Esophagus (tissue), 2 donors: ENCODE results near the gene WDHD1. TPM values are rescaled to one million over a fixed set of nuclear protein-coding genes. Genes with fewer than 3 reads are reported as not detected.

Source experiments
- H3K27ac ChIP-seq, 2 donors: one replicate each; pipeline ENCODE4 v1.5.1; 2013; ENCODE audit warnings: low read depth in 2 of 2, mild to moderate bottlenecking in 2 of 2, inconsistent platforms in 1 of 2, low read length in 1 of 2, moderate library complexity in 1 of 2
- H3K27me3 ChIP-seq, 2 donors: one replicate each; pipeline ENCODE4 v1.6.1; 2013; ENCODE audit warnings: low read length in 2 of 2, control low read depth in 1 of 2, mild to moderate bottlenecking in 1 of 2; ENCODE audit not compliant: insufficient read depth in 2 of 2, control insufficient read depth in 1 of 2
- H3K36me3 ChIP-seq, 2 donors: one replicate each; pipeline ENCODE4 v1.6.1; 2013; ENCODE audit warnings: low read length in 1 of 2; ENCODE audit not compliant: control insufficient read depth in 2 of 2, insufficient read depth in 2 of 2
- H3K4me1 ChIP-seq, 2 donors: one replicate each; pipeline ENCODE4 v1.6.1; 2013; ENCODE audit warnings: low read length in 1 of 2; ENCODE audit not compliant: control insufficient read depth in 2 of 2, insufficient read depth in 2 of 2
- H3K4me3 ChIP-seq, 2 donors: one replicate each; pipeline ENCODE4 v1.5.1; 2013; ENCODE audit warnings: low read length in 2 of 2, mild to moderate bottlenecking in 2 of 2, low read depth in 1 of 2, moderate library complexity in 1 of 2
- H3K9me3 ChIP-seq, 2 donors: one replicate each; pipeline ENCODE4 v1.6.1; 2013; ENCODE audit warnings: mild to moderate bottlenecking in 2 of 2, low read depth in 1 of 2, low read length in 1 of 2, moderate library complexity in 1 of 2; ENCODE audit not compliant: control insufficient read depth in 2 of 2, insufficient read depth in 1 of 2
- WGBS, 2 donors: extraction: QIAGEN DNeasy Blood & Tissue Kit; methylation state at CpG; one replicate each; pipeline ENCODE4 v1.1.7; 2013; 5-methylcytosine and 5-hydroxymethylcytosine counted together
- polyA plus RNA-seq, 2 donors: library from polyadenylated mRNA; stranded (reverse); fragments of 200-250 nt; gene quantifications; one replicate each; pipeline ENCODE4 v1.2.3, GENCODE V29; 2013
- donor health status: healthy with polysubstance abuse.
- donor health status: Bipolar disorder and iron deficiency.

The WDHD1 gene, protein sequence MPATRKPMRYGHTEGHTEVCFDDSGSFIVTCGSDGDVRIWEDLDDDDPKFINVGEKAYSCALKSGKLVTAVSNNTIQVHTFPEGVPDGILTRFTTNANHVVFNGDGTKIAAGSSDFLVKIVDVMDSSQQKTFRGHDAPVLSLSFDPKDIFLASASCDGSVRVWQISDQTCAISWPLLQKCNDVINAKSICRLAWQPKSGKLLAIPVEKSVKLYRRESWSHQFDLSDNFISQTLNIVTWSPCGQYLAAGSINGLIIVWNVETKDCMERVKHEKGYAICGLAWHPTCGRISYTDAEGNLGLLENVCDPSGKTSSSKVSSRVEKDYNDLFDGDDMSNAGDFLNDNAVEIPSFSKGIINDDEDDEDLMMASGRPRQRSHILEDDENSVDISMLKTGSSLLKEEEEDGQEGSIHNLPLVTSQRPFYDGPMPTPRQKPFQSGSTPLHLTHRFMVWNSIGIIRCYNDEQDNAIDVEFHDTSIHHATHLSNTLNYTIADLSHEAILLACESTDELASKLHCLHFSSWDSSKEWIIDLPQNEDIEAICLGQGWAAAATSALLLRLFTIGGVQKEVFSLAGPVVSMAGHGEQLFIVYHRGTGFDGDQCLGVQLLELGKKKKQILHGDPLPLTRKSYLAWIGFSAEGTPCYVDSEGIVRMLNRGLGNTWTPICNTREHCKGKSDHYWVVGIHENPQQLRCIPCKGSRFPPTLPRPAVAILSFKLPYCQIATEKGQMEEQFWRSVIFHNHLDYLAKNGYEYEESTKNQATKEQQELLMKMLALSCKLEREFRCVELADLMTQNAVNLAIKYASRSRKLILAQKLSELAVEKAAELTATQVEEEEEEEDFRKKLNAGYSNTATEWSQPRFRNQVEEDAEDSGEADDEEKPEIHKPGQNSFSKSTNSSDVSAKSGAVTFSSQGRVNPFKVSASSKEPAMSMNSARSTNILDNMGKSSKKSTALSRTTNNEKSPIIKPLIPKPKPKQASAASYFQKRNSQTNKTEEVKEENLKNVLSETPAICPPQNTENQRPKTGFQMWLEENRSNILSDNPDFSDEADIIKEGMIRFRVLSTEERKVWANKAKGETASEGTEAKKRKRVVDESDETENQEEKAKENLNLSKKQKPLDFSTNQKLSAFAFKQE
- polyA plus RNA-seq, result 1 to 10 TPM; 2.2 to 2.5 TPM

DNA sequence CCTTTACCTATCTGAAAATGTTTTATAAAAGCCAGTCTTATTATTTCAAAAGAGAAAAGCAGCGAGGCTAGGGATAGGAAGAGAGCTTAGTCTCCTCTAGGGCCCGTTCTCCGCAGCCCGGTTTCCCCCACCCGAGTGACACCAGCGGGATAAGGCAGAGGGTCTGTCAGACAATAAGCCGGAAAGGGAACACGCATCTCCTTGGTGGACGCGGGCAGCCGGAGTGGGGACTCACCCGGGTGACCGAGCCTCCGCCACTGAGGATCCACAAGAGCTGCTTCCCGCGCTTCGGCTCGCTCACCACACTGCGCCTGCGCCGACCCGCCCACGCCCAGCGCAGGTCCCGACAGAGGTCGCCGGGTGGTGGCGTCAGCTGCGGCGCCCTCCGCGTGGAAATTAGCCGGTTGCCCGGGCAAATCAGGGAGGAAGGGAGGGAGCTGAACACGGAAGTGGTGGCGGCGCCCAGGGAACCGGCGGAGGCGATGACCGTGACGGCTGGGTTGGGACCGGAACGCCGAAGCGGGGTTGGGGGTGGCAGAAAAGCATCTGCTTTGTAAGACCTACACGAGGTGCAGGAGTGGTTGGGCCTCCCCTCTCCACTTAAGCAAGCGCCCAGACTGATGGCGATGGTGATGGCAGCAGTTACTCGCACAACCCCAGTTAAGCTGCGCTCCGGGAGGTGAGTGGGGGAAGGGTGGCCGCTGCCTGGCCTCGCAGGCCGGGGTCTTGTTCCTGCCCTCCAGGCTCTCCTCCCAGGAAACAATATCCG is at the start of gene WDHD1, which contains the start of gene SOCS4:
Gene WDHD1, minus strand, starts transcription at position 307 of the 769 bp plus-strand sequence. CDS start 312 bp downstream, outside the sequence.
Gene SOCS4, plus strand, starts transcription at position 444 of the 769 bp plus-strand sequence. CDS start 15,806 bp downstream, outside the sequence.
- H3K36me3 ChIP-seq, result no peaks in the 10 kb centered on the region
- no peaks in the 10 kb centered on the region for H3K27me3 ChIP-seq
- no peaks in the 10 kb centered on the region for H3K9me3 ChIP-seq
- 0% methylated on average over 56 of the region's 56 CpGs for WGBS, 2 donors
- H3K4me3 ChIP-seq, result peak within 1 kb of the TSS; percentile 75 to 80
- no peaks in the 10 kb centered on the region for H3K4me1 ChIP-seq
- H3K27ac ChIP-seq, result peak within 1 kb of the TSS; percentile 76 to 91

DNA sequence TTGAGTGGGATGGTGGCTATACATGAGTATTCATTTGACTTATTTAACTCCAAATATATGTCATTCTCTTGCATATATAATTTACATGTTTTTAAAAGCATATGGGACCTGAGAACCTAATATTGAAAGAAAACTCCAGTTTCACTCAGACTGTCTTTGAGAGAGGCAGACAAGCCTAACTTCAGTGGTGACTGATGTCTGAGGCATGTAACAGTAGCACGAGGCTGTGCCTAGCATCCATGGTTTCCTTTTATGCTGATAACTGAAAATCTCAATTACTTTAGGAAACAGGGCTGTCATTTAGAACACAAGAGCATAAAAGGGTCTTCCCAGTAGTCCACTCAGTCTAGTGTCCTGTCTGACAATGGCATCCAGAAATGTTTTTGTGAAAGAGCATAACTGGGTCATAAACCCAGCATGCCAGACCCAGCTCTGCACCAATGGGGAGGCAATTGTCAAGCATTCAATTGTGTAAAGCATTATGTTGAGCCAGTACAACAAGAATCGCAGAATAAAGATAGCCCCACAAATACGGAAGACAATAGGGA is 48.8 kb upstream of the WDHD1 start:
- Histone ChIP-seq H3K27ac (no peak overlapping the region), H3K27me3 (no peaks in the 10 kb centered on the region), H3K4me3 (no peak overlapping the region), H3K9me3 (no peaks in the 10 kb centered on the region), H3K4me1 (peaks cover 0 to 3% of the 10 kb centered on the region in 2 donors), H3K36me3 (no peaks in the 10 kb centered on the region)
- WGBS, 2 donors, result 86% methylated on average over 3 of the region's 3 CpGs

DNA sequence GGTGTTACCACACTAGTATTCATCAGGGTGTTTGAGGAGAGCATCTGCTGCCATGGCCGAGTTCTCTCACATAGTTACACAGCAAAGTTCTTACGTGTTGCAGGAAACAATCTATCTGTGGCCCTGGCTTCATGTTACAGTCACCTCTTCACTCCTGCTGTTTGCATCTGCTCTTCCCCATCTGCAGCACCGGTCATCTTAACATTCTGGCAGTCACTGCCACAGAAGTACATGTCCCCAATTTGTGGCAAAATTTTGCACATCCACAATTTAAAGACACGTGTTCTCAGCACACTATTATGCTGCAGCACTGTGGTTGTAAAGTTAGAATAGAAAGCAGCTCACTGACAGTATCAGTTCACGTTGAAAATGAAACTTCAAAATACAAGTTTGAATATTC is 47.8 kb upstream of the WDHD1 start:
- 23 to 27% methylated on average over 5 of the region's 5 CpGs for WGBS, 2 donors
- H3K27ac ChIP-seq, result peak overlapping the region in 1 of 2 donors; percentile 31

DNA sequence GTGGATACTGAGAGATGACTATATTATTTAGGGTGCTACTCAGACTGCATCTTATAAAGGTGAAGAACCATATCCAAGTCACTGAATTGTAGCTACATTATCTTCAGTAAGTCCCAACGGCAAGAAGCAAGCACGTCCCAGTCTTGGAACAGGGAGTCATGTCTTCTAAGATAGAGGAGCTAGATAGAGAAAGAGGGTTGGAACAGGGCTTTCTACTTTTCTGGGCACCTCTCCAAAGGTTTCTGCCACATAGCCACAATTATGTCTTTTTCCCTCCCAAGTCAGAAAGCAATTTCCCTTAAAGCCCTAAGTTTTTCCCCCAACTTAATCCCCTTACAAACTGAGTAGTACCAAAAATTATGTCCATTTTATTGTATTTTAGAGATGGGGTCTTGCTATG is 47.0 kb upstream of the WDHD1 start:
- 32 to 35% methylated on average over 2 of the region's 2 CpGs for WGBS, 2 donors
- Histone ChIP-seq H3K27ac (no peak overlapping the region), H3K9me3 (no peaks in the 10 kb centered on the region), H3K4me1 (peaks cover 0 to 3% of the 10 kb centered on the region in 2 donors), H3K36me3 (no peaks in the 10 kb centered on the region), H3K4me3 (no peak overlapping the region), H3K27me3 (no peaks in the 10 kb centered on the region)

More for the DNA sequence above, 47.8 kb upstream of the WDHD1 start:
- H3K9me3 ChIP-seq, result no peaks in the 10 kb centered on the region
- H3K4me3 ChIP-seq, result no peak overlapping the region
- H3K4me1 ChIP-seq, result peaks cover 0 to 3% of the 10 kb centered on the region in 2 donors
- no peaks in the 10 kb centered on the region for H3K27me3 ChIP-seq
- H3K36me3 ChIP-seq, result no peaks in the 10 kb centered on the region

DNA sequence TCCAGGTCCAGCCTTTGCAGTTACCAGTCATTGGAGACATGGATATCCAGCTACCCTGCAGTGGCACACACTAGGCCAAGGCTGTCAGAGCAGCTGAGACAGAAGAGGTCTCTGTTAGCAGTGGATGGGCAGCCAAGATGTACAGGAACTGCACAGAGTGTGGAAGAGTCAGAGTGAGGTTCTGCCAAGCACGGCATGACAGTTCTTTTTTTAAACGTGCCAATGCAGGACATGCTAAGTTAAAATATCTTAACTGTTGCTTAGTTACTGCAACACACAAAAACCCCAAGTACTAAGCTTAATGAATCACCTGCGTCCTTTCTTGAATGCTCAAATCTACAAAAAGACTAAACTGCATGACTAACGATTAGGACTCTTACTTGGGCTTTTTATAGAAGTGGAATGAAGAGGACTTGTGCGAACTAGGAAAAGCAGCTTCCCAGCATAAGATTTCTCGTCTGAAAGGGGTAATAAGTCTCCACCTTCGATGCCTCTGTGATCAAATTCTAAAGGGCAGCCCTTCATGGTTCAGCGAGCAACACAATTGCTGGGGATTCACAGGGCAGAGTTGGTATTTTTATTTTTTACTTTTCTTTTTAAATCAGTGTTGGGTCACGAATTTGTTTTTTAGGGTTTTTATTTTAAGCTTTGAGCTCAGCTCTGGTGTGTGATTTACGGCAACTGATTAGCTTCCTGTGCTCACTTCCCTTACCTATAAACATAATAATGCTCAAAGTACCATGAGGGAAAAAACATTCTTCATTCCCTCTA is 45.2 kb upstream of the WDHD1 start:
- Histone ChIP-seq H3K36me3 (no peaks in the 10 kb centered on the region), H3K27me3 (no peaks in the 10 kb centered on the region), H3K9me3 (no peaks in the 10 kb centered on the region), H3K4me3 (no peak overlapping the region), H3K4me1 (peaks cover 0 to 3% of the 10 kb centered on the region in 2 donors), H3K27ac (peak overlapping the region; percentile 83)
- 14 to 29% methylated on average over 10 of the region's 10 CpGs for WGBS, 2 donors

DNA sequence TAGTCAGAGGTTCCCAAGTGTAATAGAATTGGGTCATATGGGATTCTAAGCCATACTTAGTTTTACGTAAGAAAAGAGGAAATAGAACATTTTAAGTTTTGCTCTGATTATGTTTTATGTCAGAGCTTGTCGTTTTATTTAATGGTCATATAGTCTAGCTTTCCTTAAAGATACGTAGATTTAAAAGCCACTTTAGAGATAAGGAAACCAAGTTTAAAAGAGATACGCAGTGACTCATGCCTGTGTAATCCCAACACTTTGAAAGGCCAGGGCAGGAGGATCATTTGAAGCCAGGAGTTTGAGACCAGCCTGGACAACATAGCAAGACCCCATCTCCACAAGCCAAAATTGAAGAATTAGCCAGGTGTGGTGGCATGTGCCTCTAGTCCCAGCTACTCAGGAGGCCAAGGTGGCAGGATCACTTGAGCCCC is 44.1 kb upstream of the WDHD1 start:
- Histone ChIP-seq H3K4me3 (no peak overlapping the region), H3K9me3 (no peaks in the 10 kb centered on the region), H3K4me1 (peaks cover 0 to 3% of the 10 kb centered on the region in 2 donors), H3K36me3 (no peaks in the 10 kb centered on the region), H3K27ac (peak overlapping the region in 1 of 2 donors; percentile 27), H3K27me3 (no peaks in the 10 kb centered on the region)
- 68 to 84% methylated on average over 4 of the region's 4 CpGs for WGBS, 2 donors

DNA sequence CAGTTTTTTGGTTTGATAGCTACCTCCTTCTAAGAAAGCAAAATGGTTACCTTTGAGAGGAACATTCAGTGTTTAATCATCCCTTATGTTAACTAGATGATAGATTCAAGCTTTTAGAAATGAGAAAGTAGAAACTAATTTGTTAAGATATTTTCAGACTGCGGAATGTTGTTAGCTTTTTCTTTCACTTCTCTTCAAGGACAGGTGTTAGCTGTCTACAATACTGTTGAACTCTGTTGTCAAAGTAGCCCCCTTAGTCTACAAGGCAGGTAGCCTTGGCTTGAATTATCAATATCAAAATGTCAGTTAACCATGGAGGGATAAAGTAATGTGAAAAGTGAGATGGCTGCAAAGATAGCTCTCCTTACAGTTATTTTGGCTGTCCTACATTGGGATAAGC is 39.3 kb upstream of the WDHD1 start:
- WGBS, 2 donors, result 92 to 100% methylated on average over 1 of the region's 1 CpG
- no peaks in the 10 kb centered on the region for H3K4me1 ChIP-seq
- H3K27me3 ChIP-seq, result no peaks in the 10 kb centered on the region
- H3K9me3 ChIP-seq, result no peaks in the 10 kb centered on the region
- H3K36me3 ChIP-seq, result peaks cover 8 to 9% of the 10 kb centered on the region in 2 donors
- H3K4me3 ChIP-seq, result no peak overlapping the region
- H3K27ac ChIP-seq, result no peak overlapping the region

DNA sequence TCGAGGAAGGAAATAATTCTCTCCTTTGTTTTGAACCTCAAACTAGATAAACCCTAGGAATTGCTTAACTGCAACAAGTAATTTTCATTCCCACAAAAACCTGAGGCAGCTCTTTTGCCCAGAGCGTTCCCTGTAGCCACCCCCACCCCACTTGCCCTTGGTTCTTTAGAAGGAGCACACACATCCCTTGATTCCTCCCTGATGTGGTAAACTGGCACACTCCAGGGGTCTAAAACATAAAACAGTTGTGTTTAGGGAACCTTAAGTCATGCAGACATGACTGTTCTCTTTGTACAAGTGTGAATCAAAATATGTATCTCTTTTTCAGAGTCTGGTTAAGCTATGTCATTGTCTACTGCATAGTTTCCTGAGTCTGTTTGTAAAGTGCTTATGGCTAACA is 38.5 kb upstream of the WDHD1 start:
- Histone ChIP-seq H3K36me3 (peaks cover 8 to 9% of the 10 kb centered on the region in 2 donors), H3K27ac (peak overlapping the region in 1 of 2 donors; percentile 7)

More for the DNA sequence above, 38.5 kb upstream of the WDHD1 start:
- Histone ChIP-seq H3K4me3 (no peak overlapping the region), H3K4me1 (no peaks in the 10 kb centered on the region), H3K9me3 (no peaks in the 10 kb centered on the region), H3K27me3 (no peaks in the 10 kb centered on the region)
- 68 to 70% methylated on average over 2 of the region's 2 CpGs for WGBS, 2 donors
